HEK293 (cell line): ENCODE measurements around the gene CFL1.
A peak's percentile ranks its signal among the peaks of the same experiment; 100 is the strongest.

Experiments used
- CTCF ChIA-PET: fragments of 350-600 bp; formaldehyde crosslinking; extraction: SDS; loops from one replicate; lab custom pipeline; 2021; ENCODE audit warnings: antibody characterized with exemption; lab: Yijun Ruan, JAX
- POLR2A ChIA-PET: fragments of 300-600 bp; formaldehyde crosslinking; extraction: SDS; loops from one replicate; lab custom pipeline; 2020; ENCODE audit warnings: antibody characterized with exemption, inconsistent platforms; lab: Yijun Ruan, JAX
- H3K27ac ChIP-seq: fragments of 200-500 bp; sonication (Bioruptor generic); 2 replicates; pipeline ENCODE4 v1.5.1; 2014; ENCODE audit warnings: low read depth, low read length, control low read depth, inconsistent platforms; ENCODE audit errors: extremely low read depth
- H3K36me3 ChIP-seq, 2 experiments: fragments of 200-500 bp in 1 of 2; sonication (Bioruptor generic) in 1 of 2; 1 replicate in 1 of 2; 2 replicates in 1 of 2; pipeline ENCODE4 v1.5.1; 2014 to 2017; ENCODE audit warnings: inconsistent platforms in 2 of 2, low read length in 2 of 2; ENCODE audit not compliant: control insufficient read depth in 2 of 2, insufficient read depth in 1 of 2
- H3K4me1 ChIP-seq: fragments of 200-500 bp; sonication (Bioruptor generic); 2 replicates; pipeline ENCODE4 v1.5.1; 2014; ENCODE audit warnings: mild to moderate bottlenecking, low read length, inconsistent platforms; ENCODE audit not compliant: control insufficient read depth, insufficient read depth
- H3K4me3 ChIP-seq: 2 replicates; pipeline ENCODE4 v1.5.1; 2011; ENCODE audit warnings: low read depth, mild to moderate bottlenecking, control low read depth, low read length, moderate library complexity
- H3K9me3 ChIP-seq: fragments of 200-500 bp; sonication (Bioruptor generic); 2 replicates; pipeline ENCODE4 v1.5.1; 2014; ENCODE audit warnings: low read depth, low read length, inconsistent platforms; ENCODE audit not compliant: control insufficient read depth, insufficient read depth
- BCL11A ChIP-seq: fragments of 450-650 bp; formaldehyde crosslinking; IDR thresholded peaks from 2 replicates; pipeline ENCODE4 v1.5.1; 2016; ENCODE audit warnings: low read depth, missing biosample characterization, missing genetic modification characterization
- GLI4 ChIP-seq: fragments of 450-650 bp; formaldehyde crosslinking; IDR thresholded peaks from 2 replicates; pipeline ENCODE4 v1.5.1; 2016; ENCODE audit warnings: missing biosample characterization, missing genetic modification characterization
- GLIS1 ChIP-seq: fragments of 450-650 bp; formaldehyde crosslinking; IDR thresholded peaks from 2 replicates; pipeline ENCODE4 v1.5.1; 2016; ENCODE audit warnings: missing biosample characterization, missing genetic modification characterization
- GLIS2 ChIP-seq: fragments of 450-650 bp; formaldehyde crosslinking; IDR thresholded peaks from 2 replicates; pipeline ENCODE4 v1.5.1; 2016; ENCODE audit warnings: missing biosample characterization, missing genetic modification characterization
- KLF9 ChIP-seq: fragments of 450-650 bp; formaldehyde crosslinking; IDR thresholded peaks from 2 replicates; pipeline ENCODE4 v1.5.1; 2016; ENCODE audit warnings: missing biosample characterization, missing genetic modification characterization, low read depth
- PRDM10 ChIP-seq: fragments of 450-650 bp; formaldehyde crosslinking; IDR thresholded peaks from 2 replicates; pipeline ENCODE4 v1.5.1; 2016; ENCODE audit warnings: missing biosample characterization, missing genetic modification characterization
- REPIN1 ChIP-seq: fragments of 450-650 bp; formaldehyde crosslinking; IDR thresholded peaks from 2 replicates; pipeline ENCODE4 v1.5.1; 2017; ENCODE audit warnings: missing biosample characterization, missing genetic modification characterization, low read depth
- SALL2 ChIP-seq: fragments of 450-650 bp; formaldehyde crosslinking; IDR thresholded peaks from 2 replicates; pipeline ENCODE4 v1.5.0; 2017; ENCODE audit warnings: missing biosample characterization, mild to moderate bottlenecking, missing genetic modification characterization, borderline replicate concordance
- YY2 ChIP-seq: fragments of 450-650 bp; formaldehyde crosslinking; IDR thresholded peaks from 2 replicates; pipeline ENCODE4 v1.5.1; 2016; ENCODE audit warnings: missing biosample characterization, missing genetic modification characterization
- ZBTB1 ChIP-seq: fragments of 450-650 bp; formaldehyde crosslinking; IDR thresholded peaks from 2 replicates; pipeline ENCODE4 v1.5.1; 2016; ENCODE audit warnings: missing biosample characterization, missing genetic modification characterization
- ZBTB10 ChIP-seq: fragments of 450-650 bp; formaldehyde crosslinking; IDR thresholded peaks from 2 replicates; pipeline ENCODE4 v1.5.1; 2016; ENCODE audit warnings: missing biosample characterization, missing genetic modification characterization
- ZBTB17 ChIP-seq: fragments of 450-650 bp; formaldehyde crosslinking; IDR thresholded peaks from 2 replicates; pipeline ENCODE4 v1.5.1; 2016; ENCODE audit warnings: missing biosample characterization, missing genetic modification characterization
- ZBTB21 ChIP-seq: fragments of 450-650 bp; formaldehyde crosslinking; IDR thresholded peaks from 2 replicates; pipeline ENCODE4 v1.5.1; 2017; ENCODE audit warnings: missing biosample characterization, missing genetic modification characterization
- ZIC2 ChIP-seq: fragments of 450-650 bp; formaldehyde crosslinking; IDR thresholded peaks from 2 replicates; pipeline ENCODE4 v1.5.1; 2016; ENCODE audit warnings: missing biosample characterization, missing genetic modification characterization
- ZNF121 ChIP-seq: fragments of 450-650 bp; formaldehyde crosslinking; IDR thresholded peaks from 2 replicates; pipeline ENCODE4 v1.5.1; 2016; ENCODE audit warnings: missing biosample characterization, missing genetic modification characterization
- ZNF24 ChIP-seq: fragments of 450-650 bp; formaldehyde crosslinking; IDR thresholded peaks from 2 replicates; pipeline ENCODE4 v1.5.1; 2016; ENCODE audit warnings: missing biosample characterization, missing genetic modification characterization
- ZNF335 ChIP-seq: fragments of 450-650 bp; formaldehyde crosslinking; conservative IDR thresholded peaks from 2 replicates; pipeline ENCODE4 v1.5.1; 2016; ENCODE audit warnings: missing biosample characterization, missing genetic modification characterization
- ZNF341 ChIP-seq: fragments of 450-650 bp; formaldehyde crosslinking; IDR thresholded peaks from 2 replicates; pipeline ENCODE4; 2016; ENCODE audit warnings: low read depth, missing biosample characterization, missing genetic modification characterization
- ZNF426 ChIP-seq: fragments of 450-650 bp; formaldehyde crosslinking; IDR thresholded peaks from 2 replicates; pipeline ENCODE4 v1.5.1; 2017; ENCODE audit warnings: missing biosample characterization, missing genetic modification characterization, mild to moderate bottlenecking, inconsistent platforms, moderate library complexity
- ZNF548 ChIP-seq: fragments of 450-650 bp; formaldehyde crosslinking; IDR thresholded peaks from 2 replicates; pipeline ENCODE4 v1.5.1; 2016; ENCODE audit warnings: missing biosample characterization, missing genetic modification characterization
- ZNF580 ChIP-seq: fragments of 450-650 bp; formaldehyde crosslinking; IDR thresholded peaks from 2 replicates; pipeline ENCODE4 v1.5.1; 2016; ENCODE audit warnings: missing biosample characterization, missing genetic modification characterization
- ZNF645 ChIP-seq: fragments of 450-650 bp; formaldehyde crosslinking; IDR thresholded peaks from 2 replicates; pipeline ENCODE4; 2016; ENCODE audit warnings: missing biosample characterization, missing genetic modification characterization
- ZNF777 ChIP-seq: fragments of 450-650 bp; formaldehyde crosslinking; IDR thresholded peaks from 2 replicates; pipeline ENCODE4 v1.5.1; 2017; ENCODE audit warnings: missing biosample characterization, missing genetic modification characterization, borderline replicate concordance
- ZNF843 ChIP-seq: fragments of 450-650 bp; formaldehyde crosslinking; IDR thresholded peaks from 2 replicates; pipeline ENCODE4 v1.5.1; 2016; ENCODE audit warnings: missing biosample characterization, missing genetic modification characterization
- ZSCAN16 ChIP-seq: fragments of 450-650 bp; formaldehyde crosslinking; IDR thresholded peaks from 2 replicates; pipeline ENCODE4 v1.5.1; 2016; ENCODE audit warnings: missing biosample characterization, missing genetic modification characterization
- TF ChIP-seq, protein P1 (sequence below): fragments of 450-650 bp; formaldehyde crosslinking; IDR thresholded peaks from 2 replicates; pipeline ENCODE4 v1.5.1; 2016; ENCODE audit warnings: missing biosample characterization, missing genetic modification characterization

Gene CFL1

GRCh38 chr11:65817835-65818680 is 39.9 kb downstream of the CFL1 start (continued):
- peak; percentile 72; the same call in 1 of the 2 replicates for TF ChIP-seq ZNF580 (tag by site-specific recombination)
- no peak for TF ChIP-seq ZNF645 (tag by site-specific recombination)
- no peak for TF ChIP-seq SALL2 (tag by site-specific recombination)
- no peak for TF ChIP-seq GLIS2 (tag by site-specific recombination)
- TF ChIP-seq ZIC2 (tag by site-specific recombination), result 0 out of 2 replicates have a peak, but pooled peaks have one; percentile 11

DNA sequence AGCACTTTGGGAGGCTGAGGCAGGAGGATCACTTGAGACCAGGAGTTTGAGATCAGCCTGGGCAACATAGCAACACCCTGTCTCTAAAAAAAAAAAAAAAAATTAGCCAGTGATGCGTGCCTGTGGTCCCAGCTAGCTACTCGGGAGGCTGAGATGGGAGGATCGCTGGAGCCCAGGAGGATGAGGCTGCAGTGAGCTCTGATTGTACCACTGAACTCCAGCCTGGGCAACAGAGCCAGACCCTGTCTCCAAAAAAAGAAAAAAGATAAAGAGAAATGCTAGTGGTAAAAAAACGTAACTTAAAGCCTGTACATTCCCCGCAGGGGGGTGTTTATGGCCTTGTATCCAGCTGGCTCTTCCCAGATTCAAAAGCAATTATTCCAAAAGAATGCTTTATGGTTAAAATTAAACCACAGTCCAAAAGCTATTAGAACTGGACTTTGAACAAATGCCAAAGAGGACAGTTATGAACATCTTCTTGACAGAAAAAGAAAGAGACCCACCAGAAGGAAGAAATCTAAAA is 40.6 kb downstream of the CFL1 start:
- CTCF ChIA-PET, result interaction anchor here (0.6 to 5.4 kb wide), 36 partner anchors 9 to 327 kb away, joined by 3 to 45 read pairs (median 5); partner anchors contain the start of genes AP5B1, KAT5, MUS81 and RNASEH2C
- POLR2A ChIA-PET, result interaction anchor here (0.9 to 1.8 kb wide), 6 partner anchors 38 to 105 kb away, joined by 3 to 10 read pairs (median 5); partner anchors contain the start of genes KAT5 and RNASEH2C
- Histone ChIP-seq H3K27ac (no peak overlapping the region; the same call in 1 of the 2 replicates), H3K4me1 (no peaks in the 10 kb centered on the region; the same call in 1 of the 2 replicates), H3K36me3 (no peaks in the 10 kb centered on the region), H3K9me3 (no peaks in the 10 kb centered on the region), H3K4me3 (peak overlapping the region; percentile 66)
- TF ChIP-seq REPIN1 (no peak), ZNF843 (tag by site-specific recombination) (no peak), ZNF121 (tag by site-specific recombination) (peak; percentile 93), ZIC2 (tag by site-specific recombination) (peak; percentile 55), ZNF777 (tag by site-specific recombination) (no peak), PRDM10 (tag by site-specific recombination) (peak; percentile 16; the same call in 1 of the 2 replicates), ZBTB1 (tag by site-specific recombination) (no peak), KLF9 (tag by site-specific recombination) (no peak), ZBTB17 (tag by site-specific recombination) (no peak), BCL11A (no peak), ZBTB21 (tag by site-specific recombination) (no peak), ZNF341 (tag by site-specific recombination) (peak; percentile 59), ZSCAN16 (tag by site-specific recombination) (no peak), GLI4 (tag by site-specific recombination) (no peak), ZNF24 (tag by site-specific recombination) (no peak), ZNF335 (tag by site-specific recombination) (peak; percentile 53; the same call in 1 of the 2 replicates), GLIS1 (tag by site-specific recombination) (no peak), YY2 (tag by site-specific recombination) (no peak), ZNF548 (tag by site-specific recombination) (no peak), ZNF426 (no peak), ZBTB10 (no peak)
- TF ChIP-seq, protein P1, sequence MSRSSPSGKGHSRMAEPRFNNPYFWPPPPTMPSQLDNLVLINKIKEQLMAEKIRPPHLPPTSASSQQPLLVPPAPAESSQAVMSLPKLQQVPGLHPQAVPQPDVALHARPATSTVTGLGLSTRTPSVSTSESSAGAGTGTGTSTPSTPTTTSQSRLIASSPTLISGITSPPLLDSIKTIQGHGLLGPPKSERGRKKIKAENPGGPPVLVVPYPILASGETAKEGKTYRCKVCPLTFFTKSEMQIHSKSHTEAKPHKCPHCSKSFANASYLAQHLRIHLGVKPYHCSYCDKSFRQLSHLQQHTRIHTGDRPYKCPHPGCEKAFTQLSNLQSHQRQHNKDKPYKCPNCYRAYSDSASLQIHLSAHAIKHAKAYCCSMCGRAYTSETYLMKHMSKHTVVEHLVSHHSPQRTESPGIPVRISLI (tag by site-specific recombination), result peak; percentile 50; the same call in 1 of the 2 replicates
